ENCODE results near the gene TMC1.

DNA sequence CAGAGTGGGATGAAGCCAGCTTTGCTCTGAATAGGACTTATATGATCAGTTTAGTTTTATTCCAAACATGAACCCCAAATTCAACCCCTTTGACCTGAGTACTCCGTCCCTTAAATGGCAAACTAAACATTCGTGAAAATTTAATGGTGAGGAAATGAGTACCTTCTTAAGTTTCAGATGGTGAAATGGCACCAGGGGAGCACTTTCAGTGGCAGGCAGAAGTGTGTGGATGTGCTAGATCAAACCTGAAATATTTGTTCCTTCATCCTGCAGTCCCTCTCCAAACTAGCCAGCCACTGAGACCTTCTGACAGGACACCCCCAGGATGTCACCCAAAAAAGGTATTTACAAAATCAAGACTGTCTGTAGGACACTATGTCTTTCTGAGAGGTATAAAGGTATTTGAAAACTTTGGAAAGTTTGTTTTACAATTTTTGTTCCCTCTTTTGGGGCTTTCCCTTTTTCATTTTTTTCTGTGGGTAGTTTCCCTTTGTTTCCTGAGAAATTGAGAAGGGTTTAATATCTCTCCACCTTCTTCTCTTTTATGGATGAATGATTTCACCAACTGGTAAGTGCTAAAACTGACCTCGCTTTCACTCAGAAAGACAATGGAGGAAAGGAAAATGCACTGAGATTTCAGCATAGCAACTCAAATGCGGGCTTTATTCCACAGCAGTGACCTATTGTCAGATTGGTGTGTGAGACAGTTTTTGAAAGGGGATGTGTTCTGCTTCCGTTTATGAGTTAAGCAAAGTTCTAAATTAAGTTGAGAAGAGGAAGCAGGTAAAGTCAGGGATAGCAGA, 127.1 kb downstream of the TMC1 start:
- TF ChIP-seq ZBTB7A (tag by site-specific recombination; IDR thresholded peaks at IDR 0.05; ENCODE audit: low read depth) = no peak
- TF ChIP-seq ZBTB20 (tag by site-specific recombination; IDR thresholded peaks at IDR 0.05) = no peak
- TF ChIP-seq, protein P1, sequence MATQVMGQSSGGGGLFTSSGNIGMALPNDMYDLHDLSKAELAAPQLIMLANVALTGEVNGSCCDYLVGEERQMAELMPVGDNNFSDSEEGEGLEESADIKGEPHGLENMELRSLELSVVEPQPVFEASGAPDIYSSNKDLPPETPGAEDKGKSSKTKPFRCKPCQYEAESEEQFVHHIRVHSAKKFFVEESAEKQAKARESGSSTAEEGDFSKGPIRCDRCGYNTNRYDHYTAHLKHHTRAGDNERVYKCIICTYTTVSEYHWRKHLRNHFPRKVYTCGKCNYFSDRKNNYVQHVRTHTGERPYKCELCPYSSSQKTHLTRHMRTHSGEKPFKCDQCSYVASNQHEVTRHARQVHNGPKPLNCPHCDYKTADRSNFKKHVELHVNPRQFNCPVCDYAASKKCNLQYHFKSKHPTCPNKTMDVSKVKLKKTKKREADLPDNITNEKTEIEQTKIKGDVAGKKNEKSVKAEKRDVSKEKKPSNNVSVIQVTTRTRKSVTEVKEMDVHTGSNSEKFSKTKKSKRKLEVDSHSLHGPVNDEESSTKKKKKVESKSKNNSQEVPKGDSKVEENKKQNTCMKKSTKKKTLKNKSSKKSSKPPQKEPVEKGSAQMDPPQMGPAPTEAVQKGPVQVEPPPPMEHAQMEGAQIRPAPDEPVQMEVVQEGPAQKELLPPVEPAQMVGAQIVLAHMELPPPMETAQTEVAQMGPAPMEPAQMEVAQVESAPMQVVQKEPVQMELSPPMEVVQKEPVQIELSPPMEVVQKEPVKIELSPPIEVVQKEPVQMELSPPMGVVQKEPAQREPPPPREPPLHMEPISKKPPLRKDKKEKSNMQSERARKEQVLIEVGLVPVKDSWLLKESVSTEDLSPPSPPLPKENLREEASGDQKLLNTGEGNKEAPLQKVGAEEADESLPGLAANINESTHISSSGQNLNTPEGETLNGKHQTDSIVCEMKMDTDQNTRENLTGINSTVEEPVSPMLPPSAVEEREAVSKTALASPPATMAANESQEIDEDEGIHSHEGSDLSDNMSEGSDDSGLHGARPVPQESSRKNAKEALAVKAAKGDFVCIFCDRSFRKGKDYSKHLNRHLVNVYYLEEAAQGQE (tag by site-specific recombination; IDR thresholded peaks at IDR 0.05) = no peak
- no peak for TF ChIP-seq HOXA7 (CRISPR knock-in tag; IDR thresholded peaks at IDR 0.05; ENCODE audit: borderline replicate concordance)
- TF ChIP-seq KLF1 (tag by site-specific recombination; IDR thresholded peaks at IDR 0.05) = no peak
- TF ChIP-seq ZNF24 (tag by site-specific recombination; IDR thresholded peaks at IDR 0.05) = no peak
- TF ChIP-seq, protein P2, sequence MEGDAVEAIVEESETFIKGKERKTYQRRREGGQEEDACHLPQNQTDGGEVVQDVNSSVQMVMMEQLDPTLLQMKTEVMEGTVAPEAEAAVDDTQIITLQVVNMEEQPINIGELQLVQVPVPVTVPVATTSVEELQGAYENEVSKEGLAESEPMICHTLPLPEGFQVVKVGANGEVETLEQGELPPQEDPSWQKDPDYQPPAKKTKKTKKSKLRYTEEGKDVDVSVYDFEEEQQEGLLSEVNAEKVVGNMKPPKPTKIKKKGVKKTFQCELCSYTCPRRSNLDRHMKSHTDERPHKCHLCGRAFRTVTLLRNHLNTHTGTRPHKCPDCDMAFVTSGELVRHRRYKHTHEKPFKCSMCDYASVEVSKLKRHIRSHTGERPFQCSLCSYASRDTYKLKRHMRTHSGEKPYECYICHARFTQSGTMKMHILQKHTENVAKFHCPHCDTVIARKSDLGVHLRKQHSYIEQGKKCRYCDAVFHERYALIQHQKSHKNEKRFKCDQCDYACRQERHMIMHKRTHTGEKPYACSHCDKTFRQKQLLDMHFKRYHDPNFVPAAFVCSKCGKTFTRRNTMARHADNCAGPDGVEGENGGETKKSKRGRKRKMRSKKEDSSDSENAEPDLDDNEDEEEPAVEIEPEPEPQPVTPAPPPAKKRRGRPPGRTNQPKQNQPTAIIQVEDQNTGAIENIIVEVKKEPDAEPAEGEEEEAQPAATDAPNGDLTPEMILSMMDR (tag by site-specific recombination; IDR thresholded peaks at IDR 0.05) = no peak
- no peak for TF ChIP-seq ZNF610 (tag by site-specific recombination; IDR thresholded peaks at IDR 0.05; ENCODE audit: borderline replicate concordance)
- no peak for TF ChIP-seq ZNF785 (tag by site-specific recombination; IDR thresholded peaks at IDR 0.05)
- no peak for TF ChIP-seq ZSCAN16 (tag by site-specific recombination; IDR thresholded peaks at IDR 0.05)
- TF ChIP-seq ZNF621 (tag by site-specific recombination; IDR thresholded peaks at IDR 0.05) = no peak
- TF ChIP-seq, protein P3, sequence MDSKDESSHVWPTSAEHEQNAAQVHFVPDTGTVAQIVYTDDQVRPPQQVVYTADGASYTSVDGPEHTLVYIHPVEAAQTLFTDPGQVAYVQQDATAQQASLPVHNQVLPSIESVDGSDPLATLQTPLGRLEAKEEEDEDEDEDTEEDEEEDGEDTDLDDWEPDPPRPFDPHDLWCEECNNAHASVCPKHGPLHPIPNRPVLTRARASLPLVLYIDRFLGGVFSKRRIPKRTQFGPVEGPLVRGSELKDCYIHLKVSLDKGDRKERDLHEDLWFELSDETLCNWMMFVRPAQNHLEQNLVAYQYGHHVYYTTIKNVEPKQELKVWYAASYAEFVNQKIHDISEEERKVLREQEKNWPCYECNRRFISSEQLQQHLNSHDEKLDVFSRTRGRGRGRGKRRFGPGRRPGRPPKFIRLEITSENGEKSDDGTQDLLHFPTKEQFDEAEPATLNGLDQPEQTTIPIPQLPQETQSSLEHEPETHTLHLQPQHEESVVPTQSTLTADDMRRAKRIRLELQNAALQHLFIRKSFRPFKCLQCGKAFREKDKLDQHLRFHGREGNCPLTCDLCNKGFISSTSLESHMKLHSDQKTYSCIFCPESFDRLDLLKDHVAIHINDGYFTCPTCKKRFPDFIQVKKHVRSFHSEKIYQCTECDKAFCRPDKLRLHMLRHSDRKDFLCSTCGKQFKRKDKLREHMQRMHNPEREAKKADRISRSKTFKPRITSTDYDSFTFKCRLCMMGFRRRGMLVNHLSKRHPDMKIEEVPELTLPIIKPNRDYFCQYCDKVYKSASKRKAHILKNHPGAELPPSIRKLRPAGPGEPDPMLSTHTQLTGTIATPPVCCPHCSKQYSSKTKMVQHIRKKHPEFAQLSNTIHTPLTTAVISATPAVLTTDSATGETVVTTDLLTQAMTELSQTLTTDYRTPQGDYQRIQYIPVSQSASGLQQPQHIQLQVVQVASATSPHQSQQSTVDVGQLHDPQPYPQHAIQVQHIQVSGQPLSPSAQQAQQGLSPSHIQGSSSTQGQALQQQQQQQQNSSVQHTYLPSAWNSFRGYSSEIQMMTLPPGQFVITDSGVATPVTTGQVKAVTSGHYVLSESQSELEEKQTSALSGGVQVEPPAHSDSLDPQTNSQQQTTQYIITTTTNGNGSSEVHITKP (tag by site-specific recombination; IDR thresholded peaks at IDR 0.05) = no peak
- no peak for TF ChIP-seq ZFP37 (tag by site-specific recombination; IDR thresholded peaks at IDR 0.05)
- TF ChIP-seq YY1 (tag by site-specific recombination; IDR thresholded peaks at IDR 0.05) = no peak
